H1 (cell line): ENCODE data around the gene FANCI. TPM values are rescaled to one million over a fixed set of nuclear protein-coding genes. Genes with fewer than 3 reads are reported as not detected.
A peak's percentile ranks its signal among the peaks of the same experiment; 100 is the strongest.

Source experiments
- CBX8 ChIP-seq: fragments of 300-800, 300-1000 bp; sonication (generic); IDR thresholded peaks from 2 replicates; pipeline ENCODE4 v1.7.1; 2016; ENCODE audit warnings: low read depth, low read length, borderline replicate concordance
- CHD2 ChIP-seq: IDR thresholded peaks from 2 replicates; pipeline ENCODE4 v1.6.1; 2012; ENCODE audit warnings: low read length, improper control_type of control experiment
- CREB1 ChIP-seq: IDR thresholded peaks from 2 replicates; pipeline ENCODE4 v1.6.1; 2012; ENCODE audit warnings: inconsistent platforms
- EZH2 ChIP-seq: fragments of 200-600 bp; sonication (generic); IDR thresholded peaks from 2 replicates; pipeline ENCODE4 v1.7.1; 2012; ENCODE audit warnings: low read depth, mild to moderate bottlenecking, moderate library complexity, low read length, inconsistent platforms; ENCODE audit not compliant: severe bottlenecking
- NANOG ChIP-seq: IDR thresholded peaks from 2 replicates; pipeline ENCODE4 v1.6.1; 2011; ENCODE audit warnings: low read length, low read depth, mild to moderate bottlenecking, inconsistent platforms; ENCODE audit not compliant: insufficient read depth, poor library complexity, severe bottlenecking
- RFX5 ChIP-seq: IDR thresholded peaks from 2 replicates; pipeline ENCODE4 v1.6.1; 2011; ENCODE audit warnings: low read depth, low read length, improper control_type of control experiment, borderline replicate concordance
- SUZ12 ChIP-seq: fragments of 200-600 bp; sonication (generic); IDR thresholded peaks from 2 replicates; pipeline ENCODE4 v1.6.1; 2012; ENCODE audit warnings: mild to moderate bottlenecking, inconsistent platforms, low read length, moderate library complexity, mixed read lengths
- polyA plus RNA-seq, 7 experiments: library from polyadenylated mRNA; depleted of rRNA in 3 of 7; stranded (reverse) in 5 of 7; unstranded in 2 of 7; fragments of >200 nt in 5 of 7; fragments of 200-250 nt in 2 of 7; gene quantifications; 1 replicate in 5 of 7; 2 replicates in 1 of 7; 4 replicates in 1 of 7; pipeline versions ENCODE4 v1.2.1 to v1.2.3, GENCODE V29; 2011 to 2013; ENCODE audit warnings: missing spikeins in 2 of 7, mixed read lengths in 2 of 7
- total RNA-seq: library from RNA; stranded (reverse); fragmentation: NEBNext Ultra II Directional; extraction: Animal tissue kit (Norgen Biotek cat#: 25700); gene quantifications from 2 replicates; pipeline ENCODE4 v1.2.1, GENCODE V29; 2021
- TF ChIP-seq, protein P1 (sequence below): fragments of 300-600 bp; sonication (generic); IDR thresholded peaks from 2 replicates; pipeline ENCODE4 v1.7.1; 2012; ENCODE audit warnings: low read length, moderate library complexity, mild to moderate bottlenecking, inconsistent platforms; ENCODE audit not compliant: insufficient replicate concordance

Gene FANCI
- total and polyA plus RNA-seq, 2 of the 8 experiments (the other 6 are each of a cell fraction or from before 2014, with no cell fraction given): 37.8 to 115 TPM

DNA sequence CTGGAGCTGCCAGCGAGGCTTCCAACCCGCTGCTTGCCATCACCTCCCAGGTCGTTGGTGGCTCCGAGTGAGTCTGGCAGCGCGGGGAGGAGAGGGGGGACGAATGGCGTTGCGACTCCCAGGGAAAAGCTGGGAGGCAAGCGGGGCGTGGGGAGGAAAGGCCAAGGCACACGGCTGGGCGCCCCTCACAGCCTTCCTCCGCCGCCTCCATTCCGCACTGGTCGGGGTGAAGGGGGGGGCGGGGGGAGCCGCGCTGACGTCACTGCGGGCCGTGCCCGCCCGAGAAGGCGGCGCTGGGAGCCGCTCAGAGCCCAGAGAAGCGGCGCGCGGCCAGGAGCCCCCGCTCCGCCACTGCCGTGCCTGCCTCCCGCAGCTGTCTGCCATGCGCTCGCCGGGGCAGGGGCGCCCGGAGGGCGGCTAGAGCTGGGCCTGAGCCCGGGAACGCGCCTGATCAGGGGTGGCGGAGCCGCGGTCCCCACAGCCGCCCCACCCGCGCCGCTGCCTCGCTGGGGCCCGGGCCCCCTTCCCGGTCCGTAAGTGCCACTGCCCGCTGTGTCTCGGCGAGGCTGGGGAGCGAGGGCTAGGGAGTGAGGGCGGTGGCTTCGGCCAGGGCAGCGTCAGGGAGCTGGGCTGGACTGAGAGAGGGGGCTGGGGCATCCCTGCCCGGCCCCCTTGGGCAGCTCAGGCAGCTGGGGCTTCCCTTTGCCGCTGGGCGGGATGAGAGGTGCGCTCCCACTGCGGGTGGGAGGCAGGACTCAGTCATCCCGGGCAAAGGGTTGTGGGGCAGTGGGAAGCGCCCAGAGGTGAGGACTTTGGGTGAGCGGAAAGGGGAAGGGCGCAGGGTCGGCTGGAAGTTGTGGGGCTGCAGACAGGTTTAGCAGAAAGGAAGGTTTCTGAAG lies 118.7 kb downstream of the FANCI start (continued):
- TF ChIP-seq EZH2: peak; percentile 80
- TF ChIP-seq CREB1: peak; percentile 51; the same call in 1 of the 2 replicates
- TF ChIP-seq CHD2: no peak
- TF ChIP-seq CBX8: no peak
- TF ChIP-seq, protein P1, sequence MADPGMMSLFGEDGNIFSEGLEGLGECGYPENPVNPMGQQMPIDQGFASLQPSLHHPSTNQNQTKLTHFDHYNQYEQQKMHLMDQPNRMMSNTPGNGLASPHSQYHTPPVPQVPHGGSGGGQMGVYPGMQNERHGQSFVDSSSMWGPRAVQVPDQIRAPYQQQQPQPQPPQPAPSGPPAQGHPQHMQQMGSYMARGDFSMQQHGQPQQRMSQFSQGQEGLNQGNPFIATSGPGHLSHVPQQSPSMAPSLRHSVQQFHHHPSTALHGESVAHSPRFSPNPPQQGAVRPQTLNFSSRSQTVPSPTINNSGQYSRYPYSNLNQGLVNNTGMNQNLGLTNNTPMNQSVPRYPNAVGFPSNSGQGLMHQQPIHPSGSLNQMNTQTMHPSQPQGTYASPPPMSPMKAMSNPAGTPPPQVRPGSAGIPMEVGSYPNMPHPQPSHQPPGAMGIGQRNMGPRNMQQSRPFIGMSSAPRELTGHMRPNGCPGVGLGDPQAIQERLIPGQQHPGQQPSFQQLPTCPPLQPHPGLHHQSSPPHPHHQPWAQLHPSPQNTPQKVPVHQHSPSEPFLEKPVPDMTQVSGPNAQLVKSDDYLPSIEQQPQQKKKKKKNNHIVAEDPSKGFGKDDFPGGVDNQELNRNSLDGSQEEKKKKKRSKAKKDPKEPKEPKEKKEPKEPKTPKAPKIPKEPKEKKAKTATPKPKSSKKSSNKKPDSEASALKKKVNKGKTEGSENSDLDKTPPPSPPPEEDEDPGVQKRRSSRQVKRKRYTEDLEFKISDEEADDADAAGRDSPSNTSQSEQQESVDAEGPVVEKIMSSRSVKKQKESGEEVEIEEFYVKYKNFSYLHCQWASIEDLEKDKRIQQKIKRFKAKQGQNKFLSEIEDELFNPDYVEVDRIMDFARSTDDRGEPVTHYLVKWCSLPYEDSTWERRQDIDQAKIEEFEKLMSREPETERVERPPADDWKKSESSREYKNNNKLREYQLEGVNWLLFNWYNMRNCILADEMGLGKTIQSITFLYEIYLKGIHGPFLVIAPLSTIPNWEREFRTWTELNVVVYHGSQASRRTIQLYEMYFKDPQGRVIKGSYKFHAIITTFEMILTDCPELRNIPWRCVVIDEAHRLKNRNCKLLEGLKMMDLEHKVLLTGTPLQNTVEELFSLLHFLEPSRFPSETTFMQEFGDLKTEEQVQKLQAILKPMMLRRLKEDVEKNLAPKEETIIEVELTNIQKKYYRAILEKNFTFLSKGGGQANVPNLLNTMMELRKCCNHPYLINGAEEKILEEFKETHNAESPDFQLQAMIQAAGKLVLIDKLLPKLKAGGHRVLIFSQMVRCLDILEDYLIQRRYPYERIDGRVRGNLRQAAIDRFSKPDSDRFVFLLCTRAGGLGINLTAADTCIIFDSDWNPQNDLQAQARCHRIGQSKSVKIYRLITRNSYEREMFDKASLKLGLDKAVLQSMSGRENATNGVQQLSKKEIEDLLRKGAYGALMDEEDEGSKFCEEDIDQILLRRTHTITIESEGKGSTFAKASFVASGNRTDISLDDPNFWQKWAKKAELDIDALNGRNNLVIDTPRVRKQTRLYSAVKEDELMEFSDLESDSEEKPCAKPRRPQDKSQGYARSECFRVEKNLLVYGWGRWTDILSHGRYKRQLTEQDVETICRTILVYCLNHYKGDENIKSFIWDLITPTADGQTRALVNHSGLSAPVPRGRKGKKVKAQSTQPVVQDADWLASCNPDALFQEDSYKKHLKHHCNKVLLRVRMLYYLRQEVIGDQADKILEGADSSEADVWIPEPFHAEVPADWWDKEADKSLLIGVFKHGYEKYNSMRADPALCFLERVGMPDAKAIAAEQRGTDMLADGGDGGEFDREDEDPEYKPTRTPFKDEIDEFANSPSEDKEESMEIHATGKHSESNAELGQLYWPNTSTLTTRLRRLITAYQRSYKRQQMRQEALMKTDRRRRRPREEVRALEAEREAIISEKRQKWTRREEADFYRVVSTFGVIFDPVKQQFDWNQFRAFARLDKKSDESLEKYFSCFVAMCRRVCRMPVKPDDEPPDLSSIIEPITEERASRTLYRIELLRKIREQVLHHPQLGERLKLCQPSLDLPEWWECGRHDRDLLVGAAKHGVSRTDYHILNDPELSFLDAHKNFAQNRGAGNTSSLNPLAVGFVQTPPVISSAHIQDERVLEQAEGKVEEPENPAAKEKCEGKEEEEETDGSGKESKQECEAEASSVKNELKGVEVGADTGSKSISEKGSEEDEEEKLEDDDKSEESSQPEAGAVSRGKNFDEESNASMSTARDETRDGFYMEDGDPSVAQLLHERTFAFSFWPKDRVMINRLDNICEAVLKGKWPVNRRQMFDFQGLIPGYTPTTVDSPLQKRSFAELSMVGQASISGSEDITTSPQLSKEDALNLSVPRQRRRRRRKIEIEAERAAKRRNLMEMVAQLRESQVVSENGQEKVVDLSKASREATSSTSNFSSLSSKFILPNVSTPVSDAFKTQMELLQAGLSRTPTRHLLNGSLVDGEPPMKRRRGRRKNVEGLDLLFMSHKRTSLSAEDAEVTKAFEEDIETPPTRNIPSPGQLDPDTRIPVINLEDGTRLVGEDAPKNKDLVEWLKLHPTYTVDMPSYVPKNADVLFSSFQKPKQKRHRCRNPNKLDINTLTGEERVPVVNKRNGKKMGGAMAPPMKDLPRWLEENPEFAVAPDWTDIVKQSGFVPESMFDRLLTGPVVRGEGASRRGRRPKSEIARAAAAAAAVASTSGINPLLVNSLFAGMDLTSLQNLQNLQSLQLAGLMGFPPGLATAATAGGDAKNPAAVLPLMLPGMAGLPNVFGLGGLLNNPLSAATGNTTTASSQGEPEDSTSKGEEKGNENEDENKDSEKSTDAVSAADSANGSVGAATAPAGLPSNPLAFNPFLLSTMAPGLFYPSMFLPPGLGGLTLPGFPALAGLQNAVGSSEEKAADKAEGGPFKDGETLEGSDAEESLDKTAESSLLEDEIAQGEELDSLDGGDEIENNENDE: no peak
- TF ChIP-seq NANOG: no peak
- peak; percentile 84 for TF ChIP-seq SUZ12
- TF ChIP-seq RFX5: no peak
